ENCODE results near the gene ISOC2. TPM values are rescaled to one million over a fixed set of nuclear protein-coding genes. Genes with fewer than 3 reads are reported as not detected.

Gene ISOC2
- total and polyA plus RNA-seq, 9 of the 15 experiments (the other 6 are each of a cell fraction or from before 2014, with no cell fraction given), result 1.2 to 229 (median 58.3) TPM

GRCh38 chr19:55452749-55453346, 8.6 kb downstream of the ISOC2 start (continued):
- TF ChIP-seq AFF1 (IDR thresholded peaks at IDR 0.05; ENCODE audit: low read depth in 1 of 2, partially characterized antibody in 2 of 2) (peak in 1 of 2 experiments; percentile 28), RB1 (IDR thresholded peaks at IDR 0.05; ENCODE audit: low read depth) (peak; percentile 38; the same call in 1 of the 2 replicates), SRF (CRISPR knock-in tag; IDR thresholded peaks at IDR 0.05) (0 out of 4 replicates have a peak, but pooled peaks of 1 of the 2 experiments have one; percentile 20), CREB3L1 (IDR thresholded peaks at IDR 0.05; ENCODE audit: borderline replicate concordance, low read depth) (0 out of 2 replicates have a peak, but pooled peaks have one; percentile 18), RFX7 (CRISPR knock-in tag; IDR thresholded peaks at IDR 0.05) (no peak), MNT (conservative IDR thresholded peaks at IDR 0.05) (peak in 1 of 2 experiments; percentile 53; a peak in 2 of 4 replicates), ZMIZ1 (IDR thresholded peaks at IDR 0.05; ENCODE audit: low read depth in 2 of 2, low read length in 2 of 2) (0 out of 4 replicates have a peak, but pooled peaks of 1 of the 2 experiments have one; percentile 14), PRDM10 (IDR thresholded peaks at IDR 0.05; ENCODE audit: partially characterized antibody) (peak; percentile 99), CREB1 (IDR thresholded peaks at IDR 0.05) (peak; percentile 41; the same call in 1 of the 2 replicates), CREB1 (CRISPR knock-in tag; IDR thresholded peaks at IDR 0.05) (peak; percentile 37; the same call in 1 of the 2 replicates)
